NB4 (cell line): ENCODE results near the gene HRG.
"Not testable (repeated sequence)": the region's sequence is repeated elsewhere in the genome, so short reads cannot be mapped to it uniquely, and the experiment has no call there.

Experiments used
- DNase-seq: peaks from one replicate; pipeline ENCODE4 v3.0.0; 2010; ENCODE audit warnings: low read depth
- H3K4me3 ChIP-seq: one replicate; pipeline ENCODE4 v1.5.1; 2011; ENCODE audit warnings: mild to moderate bottlenecking, low read depth, low read length, moderate library complexity
- MYC ChIP-seq: IDR thresholded peaks from 2 replicates; pipeline ENCODE4 v1.6.1; 2011; ENCODE audit warnings: low read depth, low read length
- POLR2A ChIP-seq: IDR thresholded peaks from 2 replicates; pipeline ENCODE4 v1.6.1; 2011; ENCODE audit warnings: mild to moderate bottlenecking; ENCODE audit not compliant: insufficient read length; ENCODE audit errors: extremely low read depth
- TF ChIP-seq, protein P1 (sequence below): IDR thresholded peaks from one replicate; pipeline ENCODE4 v1.5.1; 2012; ENCODE audit warnings: low read depth, low read length
- TF ChIP-seq, protein P2 (sequence below): IDR thresholded peaks from 2 replicates; pipeline ENCODE4 v1.6.1; 2011; ENCODE audit warnings: low read depth, low read length

The HRG gene

GRCh38 chr3:186683979-186684378, 18.2 kb downstream of the HRG start:
- H3K4me3 ChIP-seq, result no peak overlapping the region
- TF ChIP-seq POLR2A, result no peak
- TF ChIP-seq MYC, result no peak
- TF ChIP-seq, protein P1, sequence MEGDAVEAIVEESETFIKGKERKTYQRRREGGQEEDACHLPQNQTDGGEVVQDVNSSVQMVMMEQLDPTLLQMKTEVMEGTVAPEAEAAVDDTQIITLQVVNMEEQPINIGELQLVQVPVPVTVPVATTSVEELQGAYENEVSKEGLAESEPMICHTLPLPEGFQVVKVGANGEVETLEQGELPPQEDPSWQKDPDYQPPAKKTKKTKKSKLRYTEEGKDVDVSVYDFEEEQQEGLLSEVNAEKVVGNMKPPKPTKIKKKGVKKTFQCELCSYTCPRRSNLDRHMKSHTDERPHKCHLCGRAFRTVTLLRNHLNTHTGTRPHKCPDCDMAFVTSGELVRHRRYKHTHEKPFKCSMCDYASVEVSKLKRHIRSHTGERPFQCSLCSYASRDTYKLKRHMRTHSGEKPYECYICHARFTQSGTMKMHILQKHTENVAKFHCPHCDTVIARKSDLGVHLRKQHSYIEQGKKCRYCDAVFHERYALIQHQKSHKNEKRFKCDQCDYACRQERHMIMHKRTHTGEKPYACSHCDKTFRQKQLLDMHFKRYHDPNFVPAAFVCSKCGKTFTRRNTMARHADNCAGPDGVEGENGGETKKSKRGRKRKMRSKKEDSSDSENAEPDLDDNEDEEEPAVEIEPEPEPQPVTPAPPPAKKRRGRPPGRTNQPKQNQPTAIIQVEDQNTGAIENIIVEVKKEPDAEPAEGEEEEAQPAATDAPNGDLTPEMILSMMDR, result no peak
- TF ChIP-seq, protein P2, sequence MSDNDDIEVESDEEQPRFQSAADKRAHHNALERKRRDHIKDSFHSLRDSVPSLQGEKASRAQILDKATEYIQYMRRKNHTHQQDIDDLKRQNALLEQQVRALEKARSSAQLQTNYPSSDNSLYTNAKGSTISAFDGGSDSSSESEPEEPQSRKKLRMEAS, result no peak
- DNase-seq, result no peak

DNA sequence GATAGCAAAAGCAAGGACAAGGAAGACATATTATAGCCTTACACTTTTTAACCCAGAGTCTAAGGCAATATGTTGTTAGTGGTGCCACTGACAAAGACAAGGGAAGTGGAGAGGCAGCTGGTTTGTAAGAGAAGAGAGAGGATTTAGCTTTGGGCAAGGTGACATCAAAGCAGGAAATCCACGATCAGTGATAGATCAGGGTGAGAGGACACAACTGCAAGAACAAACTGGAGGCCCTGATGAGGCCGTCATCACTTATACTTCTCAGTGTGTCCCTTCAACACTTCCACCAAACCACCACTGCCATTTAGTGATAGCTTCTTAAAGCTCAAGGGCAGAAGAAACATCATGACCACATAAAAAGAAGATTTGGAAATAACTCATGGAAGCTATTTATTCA, 20.7 kb downstream of the HRG start:
- not testable (repeated sequence) for DNase-seq, H3K4me3 ChIP-seq

GRCh38 chr3:186687120-186687651, 21.4 kb downstream of the HRG start:
- TF ChIP-seq POLR2A, result no peak
- TF ChIP-seq, protein P1, result no peak
- TF ChIP-seq, protein P2, result no peak
- no peak for TF ChIP-seq MYC
- no peak overlapping the region for H3K4me3 ChIP-seq
- no peak for DNase-seq

- DNase-seq, H3K4me3 ChIP-seq: not testable (repeated sequence)
Measured at GRCh38 chr3:186690304-186690703, 24.5 kb downstream of the HRG start.

- TF ChIP-seq, protein P2, result no peak
- TF ChIP-seq POLR2A (no peak), MYC (no peak)
- TF ChIP-seq, protein P1, result no peak
- DNase-seq, result no peak
- H3K4me3 ChIP-seq, result no peak overlapping the region
Measured at GRCh38 chr3:186691676-186692075, 25.9 kb downstream of the HRG start.

DNA sequence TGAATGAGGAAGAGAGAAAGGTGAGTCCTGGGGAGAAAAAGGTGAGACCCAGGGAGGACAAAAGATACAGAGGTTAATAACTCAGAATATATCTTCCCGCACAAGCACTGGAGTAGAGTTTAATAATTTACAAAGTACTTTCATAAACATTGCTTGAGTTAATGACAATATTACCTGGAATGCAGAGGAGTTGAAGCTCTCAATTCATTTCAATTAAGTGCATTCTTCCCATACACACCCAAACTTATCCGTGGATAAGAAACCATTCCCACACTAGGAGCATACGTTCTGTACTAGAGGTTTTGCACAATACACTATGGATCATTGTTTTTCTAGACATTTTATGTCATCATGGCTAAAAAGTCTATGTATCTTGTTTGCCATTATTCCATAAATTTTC, 28.0 kb downstream of the HRG start:
- no peak overlapping the region for H3K4me3 ChIP-seq
- DNase-seq, result no peak
- TF ChIP-seq MYC, result no peak
- TF ChIP-seq, protein P1, result no peak
- no peak for TF ChIP-seq POLR2A
- TF ChIP-seq, protein P2, result no peak

DNA sequence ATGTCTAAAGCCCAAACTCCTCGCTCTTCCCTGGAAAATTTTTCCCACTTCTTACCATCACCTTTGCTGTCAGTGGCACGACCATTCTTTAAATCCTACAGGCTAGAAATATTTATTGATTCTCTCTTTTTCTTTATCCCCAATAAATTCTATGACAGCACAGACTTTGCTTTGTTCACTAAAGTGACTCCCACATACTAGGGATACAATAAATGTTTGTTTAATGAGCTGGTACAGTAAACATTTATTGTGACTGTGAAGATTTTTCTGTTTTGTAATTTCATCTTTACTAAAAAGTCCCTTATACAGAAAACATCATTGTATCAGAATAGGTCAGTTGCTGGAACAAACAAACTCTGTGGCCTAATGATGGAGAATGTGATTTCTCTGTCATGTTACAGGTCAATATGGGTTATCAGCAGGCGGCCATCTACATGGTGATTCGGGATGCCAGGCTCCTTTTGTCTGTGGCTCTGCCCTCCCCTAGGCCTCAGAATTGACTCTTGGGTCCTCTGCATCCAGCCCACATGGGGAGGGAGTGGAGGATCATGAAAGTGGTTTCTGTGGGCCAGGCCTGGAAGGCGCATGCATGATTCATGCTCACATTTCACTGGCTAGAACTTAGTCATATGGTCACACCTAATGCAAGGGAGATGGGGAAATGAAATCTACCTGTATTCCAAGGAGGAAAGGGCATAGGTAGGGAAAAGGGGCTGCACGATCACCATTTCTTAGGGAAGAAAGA, 28.6 kb downstream of the HRG start:
- H3K4me3 ChIP-seq, result no peak overlapping the region
- DNase-seq, result no peak
- TF ChIP-seq, protein P2, result no peak
- TF ChIP-seq MYC (no peak), POLR2A (no peak)
- TF ChIP-seq, protein P1, result no peak
